Neural cell (in vitro differentiated cells): ENCODE results near the gene MACIR.

Experiments
- EP300 ChIP-seq: fragments of 450-650 bp; conservative IDR thresholded peaks from 2 replicates; pipeline ENCODE4 v1.6.1; 2014; ENCODE audit warnings: antibody characterized with exemption, mild to moderate bottlenecking, moderate library complexity; ENCODE audit not compliant: poor library complexity, severe bottlenecking
- EZH2 ChIP-seq: fragments of 200-600, 300-800 bp; shearing (Covaris generic), sonication (generic); IDR thresholded peaks from 2 replicates; pipeline ENCODE4 v1.6.1; 2014; ENCODE audit warnings: antibody characterized with exemption, low read length, borderline replicate concordance, mild to moderate bottlenecking; ENCODE audit not compliant: insufficient read depth, poor library complexity, severe bottlenecking
- MXI1 ChIP-seq: fragments of 450-650 bp; conservative IDR thresholded peaks from 2 replicates; pipeline ENCODE4 v1.6.1; 2014; ENCODE audit warnings: antibody characterized with exemption, mild to moderate bottlenecking; ENCODE audit not compliant: poor library complexity, severe bottlenecking
- POLR2AphosphoS5 ChIP-seq: IDR thresholded peaks from 2 replicates; pipeline ENCODE4 v1.6.1; 2012
- RAD21 ChIP-seq: fragments of 450-650 bp; conservative IDR thresholded peaks from 2 replicates; pipeline ENCODE4 v1.6.1; 2014; ENCODE audit warnings: antibody characterized with exemption, mild to moderate bottlenecking, moderate library complexity
- SMC3 ChIP-seq: fragments of 450-650 bp; conservative IDR thresholded peaks from 2 replicates; pipeline ENCODE4 v1.6.1; 2014; ENCODE audit warnings: antibody characterized with exemption, mild to moderate bottlenecking, moderate library complexity; ENCODE audit not compliant: poor library complexity
- TF ChIP-seq, protein P1 (sequence below): fragments of 450-650 bp; IDR thresholded peaks from 2 replicates; pipeline ENCODE4 v1.5.1; 2014; ENCODE audit warnings: antibody characterized with exemption, mild to moderate bottlenecking, moderate library complexity; ENCODE audit not compliant: poor library complexity, severe bottlenecking
- TF ChIP-seq, protein P2 (sequence below): IDR thresholded peaks from 2 replicates; pipeline ENCODE4 v1.6.1; 2012; ENCODE audit warnings: borderline replicate concordance

DNA sequence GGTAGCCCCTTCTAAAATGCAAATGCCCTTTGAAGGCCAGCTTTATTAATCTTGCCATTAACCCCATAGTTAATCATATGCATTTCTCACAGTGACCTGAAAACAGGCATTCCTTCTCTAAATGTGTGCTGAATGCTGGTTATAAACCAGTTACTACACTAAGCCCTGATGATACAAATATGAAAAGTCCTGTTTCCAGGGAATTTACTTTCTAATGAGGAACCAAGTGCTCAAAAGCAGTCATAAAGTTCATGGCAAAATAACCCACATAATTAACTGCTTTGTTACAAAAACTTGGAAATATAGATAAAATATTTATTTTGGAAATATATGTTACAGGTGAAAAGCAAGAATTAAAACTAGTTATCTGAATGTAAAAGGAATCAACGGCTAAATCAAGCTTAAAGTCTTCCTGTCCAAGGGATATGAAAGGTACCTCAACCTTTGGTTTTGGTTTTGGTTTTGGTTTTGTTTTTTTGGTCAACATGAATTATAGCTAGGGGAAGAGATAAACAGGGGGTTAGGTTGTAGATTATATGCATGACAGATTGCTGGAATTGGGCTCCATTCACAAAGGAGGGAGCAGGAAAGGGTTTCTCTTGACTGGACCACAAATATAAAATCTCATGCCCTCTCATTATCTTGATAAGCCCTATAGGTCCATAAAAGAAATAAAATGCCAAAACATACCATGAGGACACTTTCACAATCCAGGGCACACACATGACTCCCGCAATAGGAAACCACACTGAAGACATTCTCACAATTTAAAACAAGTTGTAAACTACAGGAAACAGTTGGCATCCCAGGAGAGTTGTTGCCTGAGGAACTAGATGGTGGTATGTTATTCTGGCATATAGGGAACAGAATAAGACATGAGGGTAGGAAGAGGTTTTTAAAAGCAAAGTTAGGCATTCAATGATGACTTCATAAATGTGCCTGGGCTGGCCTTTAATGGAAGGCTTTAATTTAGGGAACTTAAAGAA, 46.7 kb upstream of the MACIR start:
- TF ChIP-seq, protein P1, sequence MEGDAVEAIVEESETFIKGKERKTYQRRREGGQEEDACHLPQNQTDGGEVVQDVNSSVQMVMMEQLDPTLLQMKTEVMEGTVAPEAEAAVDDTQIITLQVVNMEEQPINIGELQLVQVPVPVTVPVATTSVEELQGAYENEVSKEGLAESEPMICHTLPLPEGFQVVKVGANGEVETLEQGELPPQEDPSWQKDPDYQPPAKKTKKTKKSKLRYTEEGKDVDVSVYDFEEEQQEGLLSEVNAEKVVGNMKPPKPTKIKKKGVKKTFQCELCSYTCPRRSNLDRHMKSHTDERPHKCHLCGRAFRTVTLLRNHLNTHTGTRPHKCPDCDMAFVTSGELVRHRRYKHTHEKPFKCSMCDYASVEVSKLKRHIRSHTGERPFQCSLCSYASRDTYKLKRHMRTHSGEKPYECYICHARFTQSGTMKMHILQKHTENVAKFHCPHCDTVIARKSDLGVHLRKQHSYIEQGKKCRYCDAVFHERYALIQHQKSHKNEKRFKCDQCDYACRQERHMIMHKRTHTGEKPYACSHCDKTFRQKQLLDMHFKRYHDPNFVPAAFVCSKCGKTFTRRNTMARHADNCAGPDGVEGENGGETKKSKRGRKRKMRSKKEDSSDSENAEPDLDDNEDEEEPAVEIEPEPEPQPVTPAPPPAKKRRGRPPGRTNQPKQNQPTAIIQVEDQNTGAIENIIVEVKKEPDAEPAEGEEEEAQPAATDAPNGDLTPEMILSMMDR, result no peak
- TF ChIP-seq, protein P2, sequence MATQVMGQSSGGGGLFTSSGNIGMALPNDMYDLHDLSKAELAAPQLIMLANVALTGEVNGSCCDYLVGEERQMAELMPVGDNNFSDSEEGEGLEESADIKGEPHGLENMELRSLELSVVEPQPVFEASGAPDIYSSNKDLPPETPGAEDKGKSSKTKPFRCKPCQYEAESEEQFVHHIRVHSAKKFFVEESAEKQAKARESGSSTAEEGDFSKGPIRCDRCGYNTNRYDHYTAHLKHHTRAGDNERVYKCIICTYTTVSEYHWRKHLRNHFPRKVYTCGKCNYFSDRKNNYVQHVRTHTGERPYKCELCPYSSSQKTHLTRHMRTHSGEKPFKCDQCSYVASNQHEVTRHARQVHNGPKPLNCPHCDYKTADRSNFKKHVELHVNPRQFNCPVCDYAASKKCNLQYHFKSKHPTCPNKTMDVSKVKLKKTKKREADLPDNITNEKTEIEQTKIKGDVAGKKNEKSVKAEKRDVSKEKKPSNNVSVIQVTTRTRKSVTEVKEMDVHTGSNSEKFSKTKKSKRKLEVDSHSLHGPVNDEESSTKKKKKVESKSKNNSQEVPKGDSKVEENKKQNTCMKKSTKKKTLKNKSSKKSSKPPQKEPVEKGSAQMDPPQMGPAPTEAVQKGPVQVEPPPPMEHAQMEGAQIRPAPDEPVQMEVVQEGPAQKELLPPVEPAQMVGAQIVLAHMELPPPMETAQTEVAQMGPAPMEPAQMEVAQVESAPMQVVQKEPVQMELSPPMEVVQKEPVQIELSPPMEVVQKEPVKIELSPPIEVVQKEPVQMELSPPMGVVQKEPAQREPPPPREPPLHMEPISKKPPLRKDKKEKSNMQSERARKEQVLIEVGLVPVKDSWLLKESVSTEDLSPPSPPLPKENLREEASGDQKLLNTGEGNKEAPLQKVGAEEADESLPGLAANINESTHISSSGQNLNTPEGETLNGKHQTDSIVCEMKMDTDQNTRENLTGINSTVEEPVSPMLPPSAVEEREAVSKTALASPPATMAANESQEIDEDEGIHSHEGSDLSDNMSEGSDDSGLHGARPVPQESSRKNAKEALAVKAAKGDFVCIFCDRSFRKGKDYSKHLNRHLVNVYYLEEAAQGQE, result no peak
- TF ChIP-seq EZH2, result no peak
- no peak for TF ChIP-seq SMC3
- no peak for TF ChIP-seq POLR2AphosphoS5
- TF ChIP-seq MXI1, result no peak
- no peak for TF ChIP-seq RAD21
- no peak for TF ChIP-seq EP300
